Measurements from ENCODE around the gene COA5. TPM values are rescaled to one million over a fixed set of nuclear protein-coding genes. Genes with fewer than 3 reads are reported as not detected.

The COA5 gene
- total and polyA plus RNA-seq, 2 experiments from 2014 or later: 32.7 to 42.0 TPM

DNA sequence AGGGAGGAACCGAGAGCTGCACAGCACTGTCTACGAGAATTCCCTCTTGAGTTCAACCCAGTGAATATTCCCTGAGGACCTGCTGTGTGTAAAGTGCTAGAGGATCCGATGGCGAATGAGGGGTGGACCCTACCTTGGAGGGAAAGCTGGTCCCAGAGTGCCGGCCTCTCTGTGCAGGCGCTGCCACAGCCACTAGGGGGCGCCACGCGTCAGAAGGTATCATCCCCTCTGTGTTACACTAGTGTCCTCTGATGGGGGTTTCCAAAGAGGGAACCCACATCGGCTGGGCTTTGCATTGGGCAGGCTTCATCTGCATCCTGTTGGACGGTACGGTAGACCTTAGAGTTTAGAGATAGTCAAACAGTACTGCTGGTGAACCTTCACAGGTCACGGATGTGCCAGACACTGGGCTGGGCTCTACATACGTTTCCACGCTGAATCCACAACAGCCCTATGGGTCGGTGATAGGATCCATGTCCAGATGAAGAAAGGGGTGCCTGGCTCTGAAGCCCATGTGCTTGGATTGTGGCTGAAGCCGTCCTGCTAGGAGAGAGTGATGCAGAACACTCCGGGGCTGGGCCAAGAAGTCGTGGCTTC lies 39.0 kb downstream of the COA5 start:
- TF ChIP-seq EZH2phosphoT487 (IDR thresholded peaks at IDR 0.05; ENCODE audit: insufficient read depth, low read depth) (no peak), EZH2 (IDR thresholded peaks at IDR 0.05; ENCODE audit: insufficient read depth, poor library complexity, severe bottlenecking) (no peak)
- no peaks in the 10 kb centered on the region; the same call in 1 of the 2 replicates for H3K36me3 ChIP-seq (ENCODE audit: low read depth)
- no peak overlapping the region for H2AFZ ChIP-seq
- H3K4me2 ChIP-seq (ENCODE audit: unreplicated experiment): no peak overlapping the region
- no peaks in the 10 kb centered on the region for H3K79me2 ChIP-seq (ENCODE audit: insufficient read depth)
- H3F3A ChIP-seq (ENCODE audit: insufficient read depth): no peaks in the 10 kb centered on the region; the same call in 1 of the 2 replicates
- H3K27me3 ChIP-seq (replicated peaks; ENCODE audit: insufficient read depth): no peaks in the 10 kb centered on the region
- 67% methylated on average over 19 of the region's 19 CpGs for WGBS, 2 experiments (ENCODE audit: low coverage in 1 of 2, low lambda C conversion rate in 2 of 2, missing lambda C conversion rate in 2 of 2)
- H4K20me1 ChIP-seq (ENCODE audit: insufficient read depth): no peaks in the 10 kb centered on the region
- no peaks in the 10 kb centered on the region for H3K9me3 ChIP-seq (ENCODE audit: low read depth)
- no peak overlapping the region for H3K27ac ChIP-seq
- no peak overlapping the region for H3K9ac ChIP-seq
- peak; percentile 27 for DNase-seq
- in situ Hi-C loops (cut with MboI): no loop called here
- no peaks in the 10 kb centered on the region for H3K9me2 ChIP-seq (ENCODE audit: insufficient read depth)
- peaks cover 9% of the 10 kb centered on the region; the same call in 1 of the 2 replicates for H3K4me1 ChIP-seq (ENCODE audit: insufficient read depth)
- no peak overlapping the region for H3K4me3 ChIP-seq

DNA sequence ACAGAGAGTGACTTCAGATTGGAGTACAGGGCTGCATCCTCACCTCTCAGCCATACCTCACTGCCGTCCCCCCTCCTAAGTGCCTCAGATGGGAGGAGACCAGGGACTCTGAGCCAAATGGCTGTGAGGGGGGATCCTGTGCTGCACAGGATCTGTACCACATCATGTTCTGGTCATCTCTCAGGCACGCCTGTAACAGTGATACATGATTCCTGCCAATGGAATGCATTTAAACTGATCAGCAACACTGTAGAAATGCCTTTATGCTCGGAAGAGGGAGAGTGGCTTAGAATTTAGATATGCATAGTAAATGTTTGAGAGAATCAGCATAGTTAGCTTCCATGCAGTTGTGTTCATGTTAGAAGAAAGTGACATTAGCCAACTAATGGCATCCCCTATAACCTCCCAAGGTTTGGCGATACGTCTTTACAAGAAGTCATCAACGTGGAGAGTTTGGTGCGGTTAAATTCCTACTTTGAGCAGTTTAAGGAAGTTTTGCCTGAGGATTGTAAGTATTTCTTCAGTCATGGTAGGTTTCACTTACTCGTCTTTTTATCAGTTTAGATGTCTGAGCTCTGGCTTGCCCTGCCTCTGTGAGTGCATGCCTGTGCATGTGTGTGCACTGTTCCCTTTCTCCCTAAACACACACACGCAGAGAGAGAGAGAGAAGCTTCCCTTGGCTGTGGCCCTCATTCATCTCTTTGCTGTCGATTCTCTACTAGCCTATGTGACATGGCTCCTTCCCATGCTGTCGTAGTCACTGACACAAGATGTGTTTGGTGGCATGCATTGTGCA lies 40.0 kb downstream of the COA5 start:
- in situ Hi-C loops (cut with MboI): no loop called here
- no peak overlapping the region for H3K9ac ChIP-seq
- no peak overlapping the region for H3K4me2 ChIP-seq (ENCODE audit: unreplicated experiment)
- H3F3A ChIP-seq (ENCODE audit: insufficient read depth): no peaks in the 10 kb centered on the region; the same call in 1 of the 2 replicates
- H3K9me2 ChIP-seq (ENCODE audit: insufficient read depth): no peaks in the 10 kb centered on the region
- DNase-seq: peak; percentile 75
- no peaks in the 10 kb centered on the region for H3K27me3 ChIP-seq (replicated peaks; ENCODE audit: insufficient read depth)
- WGBS, 2 experiments (ENCODE audit: low coverage in 1 of 2, low lambda C conversion rate in 2 of 2, missing lambda C conversion rate in 2 of 2): 82 to 83% methylated on average over 11 of the region's 11 CpGs
- TF ChIP-seq EZH2phosphoT487 (IDR thresholded peaks at IDR 0.05; ENCODE audit: insufficient read depth, low read depth): no peak
- no peak for TF ChIP-seq EZH2 (IDR thresholded peaks at IDR 0.05; ENCODE audit: insufficient read depth, poor library complexity, severe bottlenecking)
- H4K20me1 ChIP-seq (ENCODE audit: insufficient read depth): no peaks in the 10 kb centered on the region
- H3K79me2 ChIP-seq (ENCODE audit: insufficient read depth): no peaks in the 10 kb centered on the region
- H3K4me1 ChIP-seq (ENCODE audit: insufficient read depth): peaks cover 9% of the 10 kb centered on the region; the same call in 1 of the 2 replicates
- H3K36me3 ChIP-seq (ENCODE audit: low read depth): no peaks in the 10 kb centered on the region; the same call in 1 of the 2 replicates
- no peak overlapping the region for H3K27ac ChIP-seq
- no peaks in the 10 kb centered on the region for H3K9me3 ChIP-seq (ENCODE audit: low read depth)
- no peak overlapping the region for H2AFZ ChIP-seq
- no peak overlapping the region for H3K4me3 ChIP-seq

- Histone ChIP-seq H3K36me3 (ENCODE audit: low read depth) (no peaks in the 10 kb centered on the region; the same call in 1 of the 2 replicates), H3K4me1 (ENCODE audit: insufficient read depth) (peaks cover 9% of the 10 kb centered on the region; the same call in 1 of the 2 replicates), H3K4me3 (no peak overlapping the region), H3K4me2 (ENCODE audit: unreplicated experiment) (no peak overlapping the region), H3K9me2 (ENCODE audit: insufficient read depth) (no peaks in the 10 kb centered on the region), H3F3A (ENCODE audit: insufficient read depth) (no peaks in the 10 kb centered on the region; the same call in 1 of the 2 replicates), H2AFZ (no peak overlapping the region), H3K79me2 (ENCODE audit: insufficient read depth) (no peaks in the 10 kb centered on the region), H3K9ac (no peak overlapping the region), H3K27ac (no peak overlapping the region), H3K9me3 (ENCODE audit: low read depth) (no peaks in the 10 kb centered on the region), H3K27me3 (replicated peaks; ENCODE audit: insufficient read depth) (no peaks in the 10 kb centered on the region), H4K20me1 (ENCODE audit: insufficient read depth) (no peaks in the 10 kb centered on the region)
- no peak for DNase-seq
- WGBS, 2 experiments (ENCODE audit: low coverage in 1 of 2, low lambda C conversion rate in 2 of 2, missing lambda C conversion rate in 2 of 2): 90 to 91% methylated on average over 19 of the region's 19 CpGs
- in situ Hi-C loops (cut with MboI): no loop called here
- TF ChIP-seq EZH2phosphoT487 (IDR thresholded peaks at IDR 0.05; ENCODE audit: insufficient read depth, low read depth) (no peak), EZH2 (IDR thresholded peaks at IDR 0.05; ENCODE audit: insufficient read depth, poor library complexity, severe bottlenecking) (no peak)
These were observed 42.4 kb downstream of the COA5 start for GRCh38 chr2:98565941-98566340.

DNA sequence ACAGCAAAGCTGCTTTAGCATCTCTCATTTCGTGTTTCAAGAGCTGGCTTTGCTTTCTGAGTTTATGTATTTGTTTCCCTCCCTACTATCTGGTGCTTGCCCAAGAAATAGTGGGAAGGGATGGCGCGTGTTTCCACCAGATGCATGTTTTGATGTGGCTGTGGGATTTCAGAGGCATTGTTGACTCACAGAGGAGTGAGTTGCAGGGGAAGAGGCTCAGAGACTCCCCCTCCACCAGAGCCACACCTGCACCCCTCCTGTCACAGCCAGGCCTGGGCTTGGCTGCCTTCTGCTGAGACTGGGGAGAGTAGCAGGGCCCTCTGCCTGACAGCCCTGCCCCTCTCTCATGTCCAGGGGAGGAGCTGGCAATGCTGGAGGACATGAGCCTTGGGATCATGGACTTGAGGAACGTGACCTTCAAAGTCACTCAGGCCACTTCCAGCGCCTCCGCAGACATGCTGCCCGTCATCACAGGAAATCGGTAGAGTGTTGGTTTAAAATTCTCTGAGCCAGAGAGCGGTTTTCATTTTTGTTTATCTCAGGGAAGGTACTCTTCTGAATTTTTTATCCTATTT lies 42.9 kb downstream of the COA5 start:
- no peaks in the 10 kb centered on the region for H3K27me3 ChIP-seq (replicated peaks; ENCODE audit: insufficient read depth)
- no peak overlapping the region for H3K27ac ChIP-seq
- no peaks in the 10 kb centered on the region for H3K9me3 ChIP-seq (ENCODE audit: low read depth)
- no peaks in the 10 kb centered on the region; the same call in 1 of the 2 replicates for H3K36me3 ChIP-seq (ENCODE audit: low read depth)
- no peaks in the 10 kb centered on the region for H3K79me2 ChIP-seq (ENCODE audit: insufficient read depth)
- H3K4me2 ChIP-seq (ENCODE audit: unreplicated experiment): no peak overlapping the region
- no peak overlapping the region for H3K4me3 ChIP-seq
- no peaks in the 10 kb centered on the region for H3K9me2 ChIP-seq (ENCODE audit: insufficient read depth)
- WGBS, 2 experiments (ENCODE audit: low coverage in 1 of 2, low lambda C conversion rate in 2 of 2, missing lambda C conversion rate in 2 of 2): 93 to 94% methylated on average over 9 of the region's 9 CpGs
- H2AFZ ChIP-seq: no peak overlapping the region
- TF ChIP-seq EZH2 (IDR thresholded peaks at IDR 0.05; ENCODE audit: insufficient read depth, poor library complexity, severe bottlenecking): no peak
- no peak for TF ChIP-seq EZH2phosphoT487 (IDR thresholded peaks at IDR 0.05; ENCODE audit: insufficient read depth, low read depth)
- in situ Hi-C loops (cut with MboI): no loop called here
- no peak for DNase-seq
- H3K9ac ChIP-seq: no peak overlapping the region
- peaks cover 9% of the 10 kb centered on the region; the same call in 1 of the 2 replicates for H3K4me1 ChIP-seq (ENCODE audit: insufficient read depth)
- no peaks in the 10 kb centered on the region for H4K20me1 ChIP-seq (ENCODE audit: insufficient read depth)
- H3F3A ChIP-seq (ENCODE audit: insufficient read depth): no peaks in the 10 kb centered on the region; the same call in none of the 2 replicates
